ENCODE measurements around the gene ZNF462.

Gene ZNF462

GRCh38 chr9:107016383-107016782, 153.4 kb downstream of the ZNF462 start:
- no peak for DNase-seq

DNA sequence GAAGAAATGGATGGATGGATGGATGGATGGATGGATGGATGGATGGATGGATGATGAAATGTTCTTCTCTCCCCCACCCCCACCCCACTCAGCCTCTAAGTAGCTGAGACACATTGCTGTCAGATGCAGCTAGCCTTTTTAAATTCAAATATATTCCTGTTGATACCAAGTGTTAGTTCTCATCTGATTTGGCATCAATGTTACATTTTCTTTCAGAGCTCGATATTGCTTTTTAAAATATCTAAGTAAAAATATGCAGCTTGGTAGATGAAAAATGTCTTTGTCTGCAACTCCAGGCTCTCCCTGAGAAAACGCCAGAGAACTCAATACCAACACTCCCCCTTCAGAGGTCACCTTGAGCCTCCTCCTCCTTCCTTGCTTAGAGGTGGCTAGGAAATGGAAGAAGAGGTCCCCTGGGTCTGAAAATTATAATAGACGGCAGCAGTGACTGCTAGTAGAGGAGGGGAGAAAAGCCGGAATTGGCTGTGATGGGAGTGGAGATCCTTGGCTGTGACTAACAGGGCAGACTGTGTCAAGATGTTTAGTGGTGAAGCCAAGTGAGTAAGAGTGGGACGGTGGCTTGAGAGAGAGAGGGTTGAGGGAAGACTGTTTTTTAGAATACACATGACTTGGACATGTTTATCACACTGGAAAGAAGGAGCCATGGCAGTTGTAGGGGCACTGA, 156.0 kb downstream of the ZNF462 start:
- DNase-seq: no peak

GRCh38 chr9:107020040-107020530, 157.1 kb downstream of the ZNF462 start:
- DNase-seq: no peak

DNA sequence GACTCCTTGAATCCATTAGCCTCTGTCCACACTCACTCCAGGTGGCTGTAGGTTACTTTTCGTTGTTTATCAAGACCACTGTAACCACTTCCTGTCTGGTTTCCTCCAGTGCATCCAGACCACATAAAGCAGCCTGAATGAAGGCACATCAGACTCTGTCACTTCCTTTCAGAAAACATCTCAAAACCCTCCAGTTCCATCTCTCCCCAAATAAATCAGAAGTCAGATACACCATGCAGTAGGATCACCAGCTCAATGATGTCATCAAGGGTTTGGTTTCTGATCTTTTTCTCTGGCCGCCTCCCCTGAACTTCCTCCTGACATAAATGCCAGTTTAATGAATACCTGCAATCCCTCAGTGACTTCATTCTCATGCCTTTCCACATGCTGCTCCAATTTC, 161.2 kb downstream of the ZNF462 start:
- no peak for DNase-seq

DNA sequence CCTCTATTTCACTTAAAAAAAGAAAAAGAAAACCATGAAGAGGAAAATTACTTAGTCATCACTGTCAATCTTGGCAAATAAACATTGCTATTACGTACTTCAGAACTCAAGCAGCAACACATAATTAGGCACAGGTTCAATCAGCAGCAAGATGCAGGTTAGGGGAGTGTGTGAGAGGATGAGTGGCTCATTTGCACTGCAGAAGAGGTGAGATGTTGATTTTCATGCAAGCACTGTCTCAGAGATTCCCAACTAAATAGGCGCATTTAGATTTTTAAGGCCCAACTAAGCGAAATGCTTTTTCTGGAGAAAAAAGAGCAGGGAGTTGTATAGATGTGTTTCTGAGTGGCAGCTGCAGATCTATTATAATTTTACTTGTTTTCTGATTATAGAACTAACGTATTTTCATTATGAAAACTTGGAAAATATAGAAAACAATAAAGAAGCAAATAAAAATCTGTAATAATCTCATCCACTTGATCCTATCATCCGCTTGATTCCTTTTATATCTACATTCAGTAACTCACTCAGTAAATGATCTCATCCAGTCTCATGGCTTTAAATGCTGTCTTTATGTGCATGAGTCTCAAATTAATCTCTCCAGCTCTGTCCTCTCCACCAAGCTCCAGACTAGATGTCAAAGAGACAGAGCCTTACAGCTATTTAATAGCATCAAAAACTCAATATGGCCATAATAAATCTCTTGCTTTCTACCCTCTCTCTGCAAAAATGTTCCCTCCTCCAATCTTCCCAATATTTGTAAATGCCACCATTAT, 162.5 kb downstream of the ZNF462 start:
- no peak for DNase-seq

DNA sequence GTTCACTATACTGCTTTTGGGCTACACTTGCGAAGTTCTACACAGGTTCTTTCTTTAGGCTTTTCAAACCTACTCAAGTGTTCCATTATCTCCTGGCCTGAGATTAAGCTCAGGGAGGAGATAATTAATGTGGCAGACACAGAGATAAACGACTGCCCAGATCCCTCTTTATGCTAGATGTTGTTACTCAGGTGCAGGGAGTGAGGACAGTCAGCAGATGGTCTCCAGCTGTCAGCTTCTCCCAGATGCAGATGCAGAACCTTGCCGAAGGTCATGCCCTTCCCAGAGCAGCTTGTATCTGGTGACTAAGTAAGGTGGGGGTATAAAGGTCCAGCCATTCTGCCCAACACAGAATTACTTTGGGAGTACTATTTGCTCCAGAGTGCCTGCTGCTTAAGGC, 166.2 kb downstream of the ZNF462 start:
- no peak for DNase-seq

DNA sequence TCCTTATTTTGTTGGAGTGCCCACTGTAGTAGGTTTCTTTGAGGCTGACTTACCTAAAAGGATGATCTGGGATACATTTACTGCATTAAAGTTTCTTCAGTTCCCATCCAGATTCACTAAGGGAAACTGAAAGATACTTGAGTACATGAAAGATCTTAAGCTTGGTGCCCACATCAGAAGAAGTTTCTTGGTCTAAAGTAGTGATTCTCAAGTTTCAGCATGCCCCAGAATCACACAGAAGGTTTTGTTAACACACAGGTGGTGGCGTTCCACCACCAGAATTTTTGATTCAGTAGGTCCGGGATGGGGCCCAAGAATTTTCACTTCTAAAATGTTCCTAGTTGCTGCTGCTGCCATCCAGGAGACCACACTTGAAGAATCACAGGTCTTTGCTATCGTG, 171.0 kb downstream of the ZNF462 start:
- DNase-seq: no peak

DNA sequence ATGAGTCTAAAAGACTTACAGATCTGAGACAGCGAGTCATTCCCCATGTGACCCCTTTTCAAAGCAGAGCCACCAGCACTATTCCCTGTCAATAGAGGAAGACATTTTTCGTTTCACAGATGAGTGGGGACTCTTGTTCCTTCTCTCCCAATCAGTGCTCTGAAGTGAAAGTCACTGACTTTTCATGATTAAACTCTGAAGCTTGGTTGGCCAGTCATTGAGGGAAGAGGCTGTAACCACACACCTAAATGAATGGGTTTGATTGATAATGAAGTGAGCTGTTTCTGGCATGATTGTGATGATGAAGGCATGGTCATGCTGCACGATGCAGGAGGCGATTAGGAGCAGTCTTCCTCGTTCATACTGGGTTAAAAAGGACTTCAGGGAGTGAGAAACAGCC, 171.9 kb downstream of the ZNF462 start:
- DNase-seq: no peak

- DNase-seq: no peak
Measured at GRCh38 chr9:107036367-107036766, 173.4 kb downstream of the ZNF462 start.

GRCh38 chr9:107039542-107039941, 176.6 kb downstream of the ZNF462 start:
- no peak for DNase-seq

DNA sequence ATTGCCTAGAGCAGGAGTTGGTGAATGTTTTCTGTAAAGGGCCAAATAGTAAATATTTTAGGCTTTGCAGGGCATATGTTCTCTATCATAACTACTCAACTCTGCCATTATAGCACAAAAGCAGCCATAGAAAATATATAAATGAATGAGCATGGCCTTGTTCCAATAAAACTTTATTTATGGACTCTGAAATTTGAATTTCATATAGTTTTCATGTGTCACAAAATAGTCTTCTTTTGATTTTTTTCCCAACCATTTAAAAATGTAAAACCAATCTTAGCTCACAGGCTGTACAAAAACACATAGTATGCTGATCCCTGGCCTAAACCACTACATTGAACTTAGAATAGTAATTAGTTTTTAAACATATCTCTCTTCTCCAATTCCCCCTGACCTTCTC, 179.6 kb downstream of the ZNF462 start:
- no peak for DNase-seq

DNA sequence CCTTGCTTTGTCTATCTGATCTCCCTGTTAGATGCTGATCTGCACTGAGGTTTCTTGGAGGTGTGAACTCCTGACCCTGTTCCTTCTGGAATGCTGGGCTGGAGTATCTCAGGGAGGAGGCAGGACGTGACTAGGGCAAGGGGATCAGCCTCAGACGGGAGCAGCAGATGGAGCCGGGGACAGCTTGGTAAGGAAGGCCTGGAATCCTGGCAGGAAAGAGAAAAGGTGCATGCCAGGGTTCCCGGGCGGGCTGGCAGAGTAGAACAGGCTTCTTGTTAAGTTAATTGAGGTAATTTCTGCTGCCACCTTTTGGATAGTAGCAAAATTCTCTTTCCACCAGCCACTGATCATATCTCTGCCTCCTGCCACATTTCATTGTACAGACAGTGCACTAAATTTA, 180.9 kb downstream of the ZNF462 start:
- DNase-seq: no peak

DNA sequence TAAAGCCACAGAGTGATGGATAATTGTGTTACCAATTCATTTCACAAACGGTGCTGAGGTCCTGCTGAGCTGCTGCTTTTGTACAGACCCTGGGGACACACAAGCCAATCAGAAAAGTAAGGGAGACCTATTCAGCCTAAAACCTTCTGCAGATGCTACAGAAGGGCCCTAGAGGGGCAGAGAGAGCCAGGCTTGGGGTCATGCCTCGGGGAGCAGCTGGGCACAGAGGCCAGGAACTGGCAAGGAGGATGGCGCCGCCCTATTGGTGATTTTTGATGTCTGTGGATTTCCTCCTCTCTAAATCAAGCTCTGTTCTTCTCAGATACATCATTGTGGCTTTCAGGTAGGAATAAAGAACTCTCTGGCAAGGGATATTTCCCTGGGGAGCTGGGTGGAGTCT, 181.9 kb downstream of the ZNF462 start:
- DNase-seq: no peak

- DNase-seq: no peak
Measured at GRCh38 chr9:107046692-107047091, 183.7 kb downstream of the ZNF462 start.

- no peak for DNase-seq
Measured at GRCh38 chr9:107049046-107049802, 186.3 kb downstream of the ZNF462 start.

GRCh38 chr9:107049803-107050184, 186.8 kb downstream of the ZNF462 start:
- no peak for DNase-seq

DNA sequence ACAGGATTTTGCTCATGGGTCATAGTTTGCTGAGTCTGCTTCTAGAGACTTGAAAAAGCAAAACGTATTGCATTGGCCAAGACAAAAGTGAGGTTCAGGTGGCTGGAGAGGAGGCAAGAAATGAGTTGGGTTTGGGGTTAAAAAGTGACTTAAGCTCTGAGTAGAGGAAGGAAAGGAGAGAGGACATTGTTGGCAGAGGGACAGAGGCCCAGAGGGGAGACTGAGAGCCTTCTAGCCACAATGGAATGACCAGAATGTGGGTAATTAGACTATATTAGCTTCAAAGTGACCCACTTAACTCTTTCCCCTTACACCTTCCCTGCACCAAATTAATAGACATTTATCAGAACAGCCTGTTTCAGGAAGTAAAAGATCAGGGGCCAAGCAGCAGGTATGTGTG, 188.4 kb downstream of the ZNF462 start:
- DNase-seq: no peak

DNA sequence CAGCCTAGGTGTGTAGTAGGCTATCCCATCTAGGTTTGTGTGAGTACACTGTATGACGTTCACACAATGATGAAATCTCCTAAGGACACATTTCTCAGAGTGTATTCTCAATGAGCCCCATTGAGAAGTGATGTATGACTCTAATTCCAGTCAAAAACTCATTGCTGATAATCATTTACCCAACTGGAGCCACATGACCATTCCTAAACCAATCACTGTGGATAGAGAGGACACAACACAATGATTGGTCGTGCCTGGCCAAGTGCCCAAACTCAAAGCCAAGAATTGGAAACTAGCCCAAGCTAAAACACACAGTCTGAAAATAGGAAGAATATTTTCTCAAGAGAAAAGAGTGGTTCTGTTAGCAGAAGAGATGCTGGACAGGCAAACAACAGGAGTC, 191.2 kb downstream of the ZNF462 start:
- DNase-seq: no peak

DNA sequence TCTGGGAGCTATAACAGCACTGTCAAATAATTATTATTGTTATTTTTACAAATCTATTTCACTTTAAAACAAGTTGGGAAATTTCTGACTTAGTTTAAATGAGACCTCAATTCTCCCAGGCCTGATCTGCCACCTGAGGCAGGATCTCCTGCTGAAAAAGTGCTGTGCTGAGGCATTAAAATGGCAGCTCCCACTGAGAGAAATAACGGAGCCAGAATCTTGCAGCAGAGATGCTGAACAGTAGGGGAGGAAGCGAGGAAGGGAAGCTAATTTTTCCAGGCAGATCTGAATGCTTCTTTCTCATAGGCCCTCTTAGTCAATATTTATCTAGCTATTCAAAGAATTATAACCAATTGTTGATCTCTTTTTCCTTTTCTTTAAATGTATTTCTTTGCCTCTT, 196.3 kb downstream of the ZNF462 start:
- no peak for DNase-seq

GRCh38 chr9:107060062-107060461, 197.1 kb downstream of the ZNF462 start:
- DNase-seq: no peak
